HG02852 (cell line): ENCODE data around the gene LAMA2.

Experiments
- ATAC-seq: cut with Tn5 transposase; IDR thresholded peaks from one replicate; pipeline ENCODE4 v1.9.1; 2021; ENCODE audit warnings: mild to moderate bottlenecking, moderate library complexity; ENCODE audit not compliant: unreplicated experiment

LAMA2 gene

DNA sequence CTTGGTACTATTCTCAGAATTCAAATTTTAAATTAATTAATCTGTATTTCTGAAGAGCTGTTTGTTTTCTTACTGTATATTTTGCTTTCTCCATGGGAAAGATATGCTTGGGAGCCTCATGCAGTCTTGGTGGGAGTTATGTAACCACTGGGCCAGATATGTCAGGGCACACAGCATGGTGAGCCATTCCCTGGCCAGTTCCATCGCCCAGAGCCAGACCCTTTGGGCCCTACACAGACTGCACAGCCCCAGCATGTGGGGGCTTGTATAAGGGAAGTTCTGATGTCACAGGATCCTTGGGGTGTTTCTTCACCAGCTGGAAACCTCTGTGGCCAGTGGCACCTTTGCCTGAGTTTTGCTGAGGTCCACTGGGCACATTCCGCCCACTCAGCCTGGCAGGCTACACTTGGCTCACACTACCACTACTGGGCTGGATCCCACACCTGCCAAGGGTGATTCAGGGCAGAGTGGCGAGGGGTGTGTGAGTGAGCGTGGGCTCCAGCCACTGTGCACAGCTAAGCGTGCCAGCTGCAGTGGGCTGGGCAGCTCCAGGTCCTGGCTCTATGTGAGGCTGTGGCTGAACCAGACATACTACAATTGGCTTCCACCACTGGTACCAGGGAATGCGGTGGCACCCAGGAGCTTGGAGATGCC, 533.5 kb downstream of the LAMA2 start:
- no peak for ATAC-seq

DNA sequence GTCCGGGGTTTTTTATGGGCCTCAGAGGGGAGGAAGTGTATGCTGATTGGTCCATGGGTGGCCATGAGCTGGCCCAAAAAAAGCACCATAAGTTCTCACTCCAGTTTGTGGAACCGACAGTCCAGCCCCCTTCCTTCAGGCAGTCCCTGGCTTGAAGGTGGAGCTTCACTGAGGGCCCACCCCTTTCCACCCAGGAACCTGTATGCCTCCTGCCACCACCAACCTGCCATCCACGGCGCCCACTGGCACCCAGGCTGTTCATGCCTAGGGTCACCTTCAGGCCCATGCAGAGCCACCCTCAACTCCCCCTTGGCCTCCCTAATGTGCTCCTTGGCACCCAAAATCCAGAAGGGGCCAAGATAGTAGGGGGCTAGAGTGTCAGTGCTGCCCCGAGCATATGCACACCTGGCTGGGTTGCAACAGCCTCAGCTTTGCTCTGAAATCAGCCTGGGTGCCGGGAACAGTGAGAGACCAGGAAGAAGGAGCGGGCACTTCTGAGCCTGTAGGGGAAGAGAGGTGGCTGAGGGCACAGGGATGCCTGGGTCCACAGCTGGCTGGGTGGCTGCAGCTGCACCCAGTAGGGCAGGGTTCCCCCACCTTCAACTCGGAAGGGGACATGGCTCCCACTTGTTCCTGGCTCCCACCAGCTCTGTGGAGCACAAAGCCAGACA, 534.6 kb downstream of the LAMA2 start:
- no peak for ATAC-seq

DNA sequence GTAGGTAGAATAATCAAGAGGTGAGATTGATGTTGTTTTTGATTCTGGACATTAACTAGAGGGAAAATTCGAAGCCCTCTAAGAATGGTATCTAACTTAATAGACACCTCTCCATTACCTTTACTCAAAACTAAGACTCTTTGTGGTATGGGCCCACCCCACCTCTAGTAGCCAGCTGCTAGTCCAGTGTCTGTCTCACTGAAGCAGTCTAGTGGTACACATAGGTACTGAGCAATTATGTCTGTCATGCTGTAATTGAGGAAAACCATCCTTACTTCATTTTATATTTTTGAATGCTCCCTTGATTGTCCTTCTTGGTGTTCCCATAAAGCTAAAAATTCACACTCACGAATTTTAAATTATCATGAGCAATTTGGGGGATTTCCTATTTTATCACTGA, 536.4 kb downstream of the LAMA2 start:
- ATAC-seq = no peak

DNA sequence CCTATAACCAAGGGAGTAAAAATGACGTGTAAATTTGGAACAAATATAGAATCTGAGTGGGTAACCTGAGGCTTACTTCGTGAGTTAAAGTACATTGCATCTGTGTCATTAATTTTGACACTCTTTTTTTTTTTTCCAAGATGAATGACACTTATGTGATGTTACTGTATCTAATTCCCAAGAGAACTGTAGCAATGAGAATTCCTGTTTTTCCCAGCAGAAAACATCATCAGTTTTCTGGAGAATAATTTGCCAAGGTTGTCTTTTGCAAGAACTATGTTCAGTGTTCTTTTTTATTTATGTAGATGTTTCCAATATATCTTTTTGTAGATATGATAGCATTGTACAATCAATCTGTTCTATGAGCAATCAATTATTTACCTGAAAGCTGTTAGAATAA, 543.4 kb downstream of the LAMA2 start:
- ATAC-seq = no peak

DNA sequence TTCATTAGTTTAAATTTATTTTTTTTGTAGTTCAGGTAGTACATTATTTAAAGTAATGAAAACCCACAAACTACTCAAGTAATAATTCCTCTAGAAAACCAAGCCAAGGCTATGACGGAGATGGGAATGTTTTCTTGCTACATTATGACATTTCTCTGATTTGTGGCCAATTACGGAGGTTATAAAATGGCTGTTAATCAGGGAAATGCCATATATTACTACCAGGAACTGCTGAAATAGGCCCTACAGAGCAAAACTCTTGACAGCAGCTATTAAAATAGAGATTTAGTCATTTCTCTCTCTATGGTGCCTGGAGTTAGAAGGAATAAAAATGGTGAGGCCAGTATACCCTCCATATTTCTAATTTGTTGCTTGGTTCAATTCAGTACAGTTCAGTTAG, 547.0 kb downstream of the LAMA2 start:
- ATAC-seq = no peak

- ATAC-seq = no peak
Measured at GRCh38 chr6:129432738-129433137, 549.8 kb downstream of the LAMA2 start.

DNA sequence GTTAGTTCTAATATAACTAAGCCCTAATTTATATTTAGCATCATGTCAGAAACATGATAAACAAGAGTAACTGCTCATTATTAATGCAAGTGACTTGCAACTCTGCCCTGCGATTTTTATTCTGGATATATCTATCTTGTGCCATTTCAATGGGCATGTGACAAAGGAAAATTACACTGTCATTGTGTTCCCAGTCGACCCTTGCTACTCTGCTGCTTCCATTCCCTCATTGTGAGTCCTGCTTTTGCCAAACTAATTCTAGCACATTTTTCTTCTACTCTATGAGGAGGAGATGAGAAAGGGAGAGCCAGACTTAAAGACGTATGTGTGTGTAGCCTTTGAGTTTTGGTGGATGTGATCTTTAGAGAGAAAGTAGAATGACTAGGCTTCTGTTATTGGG, 551.2 kb downstream of the LAMA2 start:
- no peak for ATAC-seq

DNA sequence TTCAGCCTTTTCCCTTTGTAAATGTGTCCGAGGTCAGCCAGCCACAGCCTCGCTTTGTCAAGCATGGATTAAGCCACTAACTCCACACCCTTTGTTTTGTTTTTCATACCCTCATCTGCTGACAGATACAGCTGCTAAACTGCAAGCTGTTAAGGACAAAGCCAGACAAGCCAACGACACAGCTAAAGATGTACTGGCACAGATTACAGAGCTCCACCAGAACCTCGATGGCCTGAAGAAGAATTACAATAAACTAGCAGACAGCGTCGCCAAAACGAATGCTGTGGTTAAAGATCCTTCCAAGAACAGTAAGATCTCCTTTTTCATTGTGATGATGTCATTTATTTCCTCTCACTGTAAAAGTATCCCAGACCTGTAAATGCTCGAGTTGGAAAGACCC, 557.8 kb downstream of the LAMA2 start:
- ATAC-seq = no peak

DNA sequence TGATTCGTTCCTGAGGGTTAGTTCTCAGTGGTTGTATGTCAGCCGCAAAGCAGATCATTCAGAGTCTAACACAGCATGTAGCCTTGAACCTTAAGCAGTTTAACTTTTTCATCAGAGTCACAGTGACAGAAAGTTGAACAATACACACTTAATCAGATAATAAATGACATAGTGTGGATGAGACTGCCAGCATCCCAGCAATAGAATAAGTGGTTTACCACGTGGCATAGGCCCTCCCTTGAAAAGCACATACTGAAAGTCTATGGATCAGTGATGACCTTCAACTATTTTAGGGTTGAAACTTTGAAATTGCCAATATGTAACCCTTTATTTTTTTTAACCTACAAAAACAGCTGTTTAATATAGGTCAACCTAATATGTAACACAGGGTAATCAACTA, 561.7 kb downstream of the LAMA2 start:
- no peak for ATAC-seq

GRCh38 chr6:129446272-129447197, 563.6 kb downstream of the LAMA2 start:
- ATAC-seq = no peak

DNA sequence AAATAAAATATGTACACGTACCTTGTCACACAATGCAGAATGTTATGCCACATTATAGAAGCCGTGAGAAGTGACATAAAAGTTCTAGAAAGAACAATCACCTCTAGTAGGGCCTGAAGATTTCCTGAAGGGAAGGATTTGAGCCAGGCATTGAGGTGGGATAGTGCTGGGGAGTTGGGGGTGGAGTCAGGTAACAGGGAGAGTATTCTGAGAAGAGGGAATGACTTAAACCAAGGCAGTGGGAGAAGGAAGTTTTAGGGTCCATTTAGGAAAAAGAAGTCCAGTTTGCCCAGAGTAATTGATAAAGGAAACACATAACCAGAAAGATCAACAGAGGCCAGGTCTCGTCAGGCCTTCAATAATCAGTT, 564.2 kb downstream of the LAMA2 start:
- ATAC-seq = no peak

DNA sequence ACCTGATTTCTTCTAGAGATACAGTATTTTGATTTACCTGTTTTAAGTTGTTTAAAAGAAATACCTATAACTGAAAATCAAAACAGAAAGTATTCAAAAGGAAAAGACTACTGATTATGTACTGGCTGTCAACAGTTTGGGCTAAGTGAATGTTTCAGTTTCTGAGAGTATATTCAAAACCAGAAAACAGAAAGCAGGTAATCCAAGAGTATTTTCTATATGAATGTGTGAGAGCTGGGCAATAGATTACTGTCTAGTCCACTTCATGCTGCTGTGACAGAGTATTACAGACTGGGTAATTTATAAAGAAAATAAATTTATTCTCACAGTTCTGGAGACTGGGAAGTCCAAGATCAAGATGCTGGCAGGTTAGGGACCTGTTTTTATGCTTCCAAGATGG, 566.0 kb downstream of the LAMA2 start:
- peak; percentile 100 for ATAC-seq

DNA sequence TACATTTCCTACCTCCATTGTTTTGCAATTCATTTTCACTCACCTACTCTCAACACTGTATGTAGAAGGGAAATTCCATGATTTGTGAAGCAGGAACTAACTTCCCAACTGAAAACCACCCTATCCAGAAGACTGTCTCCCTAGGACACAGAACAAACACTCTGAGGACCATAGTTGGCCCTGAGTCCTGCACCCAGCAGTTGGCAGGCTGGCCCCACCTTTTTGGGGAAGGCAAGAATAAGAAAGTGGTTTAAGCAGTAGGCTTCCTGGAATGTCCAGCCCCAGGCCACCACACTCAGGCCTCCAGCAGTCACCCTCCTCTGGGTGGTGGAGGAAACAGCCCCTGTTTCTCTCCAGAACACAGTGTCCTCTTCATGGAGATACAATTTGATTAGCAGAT, 568.2 kb downstream of the LAMA2 start:
- ATAC-seq = no peak

GRCh38 chr6:129453073-129453472, 570.1 kb downstream of the LAMA2 start:
- ATAC-seq = no peak

- no peak for ATAC-seq
Measured at GRCh38 chr6:129454488-129454887, 571.5 kb downstream of the LAMA2 start.

DNA sequence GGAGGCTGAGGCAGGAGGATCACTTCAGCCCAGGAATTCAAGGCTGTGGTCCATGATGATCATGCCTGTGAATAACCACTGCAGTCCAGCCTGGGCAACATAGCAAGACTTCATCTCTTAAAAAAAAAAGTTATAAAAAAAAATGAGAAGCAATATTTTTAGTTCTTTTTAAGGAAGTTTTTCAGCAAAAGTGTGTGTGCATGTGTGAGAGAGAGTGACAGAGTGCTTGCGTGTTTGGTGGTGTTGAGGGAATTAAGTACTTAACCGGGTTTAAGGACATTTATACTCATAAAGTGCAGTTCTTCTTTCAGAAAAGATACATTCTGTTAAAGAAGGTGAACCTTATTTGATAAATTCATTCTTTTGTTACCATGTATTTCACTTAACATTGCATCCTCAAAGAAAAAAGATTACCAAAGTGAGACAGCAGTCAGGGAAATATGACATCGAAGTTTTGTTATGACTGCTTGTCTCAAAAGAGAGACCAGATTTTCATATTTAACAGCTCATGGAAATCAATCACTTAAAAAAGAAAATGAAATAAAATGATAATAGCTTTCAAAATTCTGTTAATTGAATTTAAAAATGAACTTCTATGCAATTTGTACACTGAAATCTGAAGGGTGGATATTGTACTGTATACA, 572.3 kb downstream of the LAMA2 start:
- no peak for ATAC-seq

GRCh38 chr6:129460221-129460620, 577.3 kb downstream of the LAMA2 start:
- ATAC-seq = no peak

DNA sequence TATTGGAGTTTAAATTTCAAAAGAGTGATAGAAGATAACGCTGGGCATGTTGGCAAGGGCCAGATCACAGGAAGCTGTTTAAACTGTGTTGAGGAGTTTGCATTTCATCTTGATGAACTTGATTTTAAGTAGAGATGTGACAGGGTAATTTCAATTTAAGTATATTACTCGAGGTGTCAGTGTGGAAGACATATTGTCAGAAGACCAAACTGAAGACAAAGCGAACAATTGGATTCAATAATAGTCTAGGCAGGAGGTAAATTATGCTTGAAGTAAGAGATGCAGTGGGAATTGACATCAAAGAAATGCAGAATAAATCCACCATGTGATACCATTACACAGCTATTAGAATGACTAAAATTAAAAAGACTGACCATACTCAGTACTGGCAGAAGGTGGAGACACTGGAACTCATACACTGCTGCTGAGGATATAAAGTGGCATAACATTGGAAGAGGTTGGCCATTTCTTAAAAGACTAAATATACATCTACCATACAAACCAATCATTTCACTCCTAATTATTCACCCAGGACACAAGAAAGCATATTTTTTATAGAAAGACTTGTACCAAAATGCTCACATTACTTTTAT, 586.2 kb downstream of the LAMA2 start:
- ATAC-seq = no peak

GRCh38 chr6:129472239-129472638, 589.3 kb downstream of the LAMA2 start:
- ATAC-seq = no peak

DNA sequence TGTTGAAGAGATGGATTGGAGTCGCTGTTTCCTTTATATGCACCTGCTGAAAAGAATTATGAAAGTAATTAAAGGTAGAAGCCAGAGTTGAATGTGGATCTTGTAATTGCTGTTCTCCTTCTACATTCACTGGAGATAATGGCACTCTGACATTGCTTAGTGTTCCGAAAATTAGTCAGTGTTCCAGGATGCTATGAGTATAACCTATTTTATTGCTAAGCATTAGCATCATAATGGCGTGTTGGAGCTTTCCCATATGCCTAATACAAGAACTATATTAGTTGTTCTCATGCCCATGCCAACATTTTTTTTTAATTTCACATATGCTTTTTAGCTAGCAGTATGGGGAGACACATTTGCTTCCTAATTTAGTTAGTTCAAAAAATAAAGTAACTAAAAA, 590.6 kb downstream of the LAMA2 start:
- no peak for ATAC-seq
